Measurements from ENCODE around the gene CEP131. TPM values are rescaled to one million over a fixed set of nuclear protein-coding genes. Genes with fewer than 3 reads are reported as not detected.
"Not testable (repeated sequence)": the region's sequence is repeated elsewhere in the genome, so short reads cannot be mapped to it uniquely, and the experiment has no call there.

The CEP131 gene
- total RNA-seq, 1 experiment from 2014 or later, result 20.2 TPM

- not testable (repeated sequence) for H3K27me3 ChIP-seq (ENCODE audit: control insufficient read depth, insufficient read depth, low read length); H3K36me3 ChIP-seq (replicated peaks; ENCODE audit: control insufficient read depth, insufficient read depth, low read length); H3K4me3 ChIP-seq (ENCODE audit: insufficient read depth, low read depth, low read length)
- peak; percentile 30 for DNase-seq
These were observed 68.7 kb downstream of the CEP131 start for GRCh38 chr17:81154016-81154415.

DNA sequence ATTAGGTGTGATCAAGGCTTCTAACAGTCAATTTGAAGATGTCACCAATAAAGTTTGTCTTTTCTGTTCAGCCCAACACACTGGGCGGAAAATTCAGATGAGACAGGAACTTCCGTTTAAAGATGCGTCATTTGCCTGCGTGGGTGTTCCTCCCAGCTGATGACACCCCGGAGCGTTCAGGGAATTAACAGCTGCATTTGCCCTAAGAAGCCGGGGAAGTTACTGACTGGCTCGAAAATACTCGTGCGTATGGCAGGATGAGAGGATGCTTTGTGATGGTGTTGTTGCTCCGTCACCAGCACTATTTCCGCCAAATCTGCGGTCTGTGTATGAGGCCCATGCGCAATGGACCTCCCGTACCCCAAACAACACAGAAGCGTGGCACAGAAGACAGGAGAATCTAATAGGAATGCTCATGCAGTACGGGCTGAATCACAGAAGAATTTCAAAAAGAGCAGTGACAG lies 69.4 kb downstream of the CEP131 start:
- Histone ChIP-seq H3K4me3 (ENCODE audit: insufficient read depth, low read depth, low read length) (no peak overlapping the region), H3K36me3 (replicated peaks; ENCODE audit: control insufficient read depth, insufficient read depth, low read length) (no peaks in the 10 kb centered on the region), H3K27me3 (ENCODE audit: control insufficient read depth, insufficient read depth, low read length) (no peaks in the 10 kb centered on the region)
- peak; percentile 43 for DNase-seq

DNA sequence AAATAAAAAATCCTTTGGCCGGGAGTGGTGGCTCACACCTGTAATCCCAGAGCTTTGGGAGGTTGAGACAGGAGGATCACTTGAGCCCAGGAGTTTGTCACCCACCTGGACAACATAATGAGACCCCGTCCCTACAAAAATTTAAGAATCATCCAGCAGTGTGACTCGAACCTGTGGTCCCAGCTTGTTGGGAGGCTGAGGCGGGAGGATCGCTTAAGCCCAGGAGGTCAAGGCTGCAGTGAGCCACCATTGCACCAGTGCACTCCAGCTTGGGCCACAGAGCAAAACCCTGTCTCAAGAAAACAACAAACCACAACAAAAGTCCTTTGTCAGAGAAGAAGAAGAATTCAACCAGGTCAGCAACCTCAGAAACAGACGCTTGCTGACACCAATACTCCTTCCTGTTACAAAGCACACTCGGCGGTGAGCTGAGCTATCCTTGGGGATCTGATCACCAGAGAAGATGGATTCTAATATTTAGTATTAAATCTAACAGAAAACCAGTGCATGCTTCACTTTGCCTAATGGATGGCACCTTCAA lies 70.4 kb downstream of the CEP131 start:
- H3K36me3 ChIP-seq (replicated peaks; ENCODE audit: control insufficient read depth, insufficient read depth, low read length), result no peaks in the 10 kb centered on the region
- peak; percentile 28 for DNase-seq

DNA sequence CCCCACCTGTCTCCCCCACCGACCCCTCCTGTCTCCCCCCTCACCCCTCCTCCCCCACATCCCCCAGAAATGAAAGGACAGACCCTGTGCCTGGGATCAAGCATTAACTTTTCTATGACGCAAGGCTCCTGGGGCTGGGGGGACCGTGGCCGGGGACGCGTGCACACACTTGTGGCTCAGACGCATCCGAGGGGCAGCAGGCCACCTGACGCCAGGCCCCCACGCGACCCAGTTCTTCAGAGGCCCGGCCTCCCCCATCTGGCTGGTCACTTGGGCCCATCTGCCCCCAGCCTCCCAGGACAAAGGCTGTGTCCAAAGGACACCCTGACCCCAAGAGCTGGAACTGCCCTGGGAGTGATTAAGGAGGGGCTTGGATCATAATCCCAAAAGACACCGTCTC lies 71.5 kb downstream of the CEP131 start:
- DNase-seq, result peak; percentile 60
- no peak overlapping the region for H3K4me3 ChIP-seq (ENCODE audit: insufficient read depth, low read depth, low read length)

More for the DNA sequence above, 70.4 kb downstream of the CEP131 start:
- H3K4me3 ChIP-seq (ENCODE audit: insufficient read depth, low read depth, low read length), result no peak overlapping the region
- no peaks in the 10 kb centered on the region for H3K27me3 ChIP-seq (ENCODE audit: control insufficient read depth, insufficient read depth, low read length)

GRCh38 chr17:81150377-81151077 lies 72.2 kb downstream of the CEP131 start:
- Histone ChIP-seq H3K27me3 (ENCODE audit: control insufficient read depth, insufficient read depth, low read length) (no peaks in the 10 kb centered on the region), H3K36me3 (replicated peaks; ENCODE audit: control insufficient read depth, insufficient read depth, low read length) (no peaks in the 10 kb centered on the region), H3K4me3 (ENCODE audit: insufficient read depth, low read depth, low read length) (no peak overlapping the region)
- peak; percentile 62 for DNase-seq

More for the DNA sequence above, 71.5 kb downstream of the CEP131 start:
- Histone ChIP-seq H3K36me3 (replicated peaks; ENCODE audit: control insufficient read depth, insufficient read depth, low read length) (no peaks in the 10 kb centered on the region), H3K27me3 (ENCODE audit: control insufficient read depth, insufficient read depth, low read length) (no peaks in the 10 kb centered on the region)

DNA sequence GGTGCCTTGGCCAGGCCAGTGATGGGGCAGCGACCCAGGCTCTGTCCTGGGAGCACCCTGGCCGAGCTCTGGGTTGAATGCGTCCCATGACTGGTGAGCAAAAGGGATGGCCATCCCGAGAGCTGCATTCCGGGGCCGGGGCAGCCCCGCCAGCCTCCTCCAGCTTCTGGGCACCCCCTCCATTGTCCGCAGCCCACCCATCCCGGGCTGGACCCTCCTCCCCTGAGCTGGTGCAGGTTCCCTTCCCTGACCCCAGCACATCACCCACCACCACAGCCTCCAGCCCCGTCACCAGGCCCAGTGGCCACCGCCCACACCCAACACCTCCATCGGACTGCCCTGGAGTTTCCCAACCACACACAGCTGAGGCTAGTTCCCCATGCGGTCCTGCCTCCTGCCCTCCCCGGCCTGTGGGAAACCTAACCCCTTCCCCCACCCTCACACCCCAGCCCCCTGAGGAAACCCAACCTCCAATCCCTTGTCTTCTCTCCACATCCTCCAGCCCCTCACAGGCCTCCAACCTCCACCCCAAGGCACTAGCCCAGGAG lies 73.7 kb downstream of the CEP131 start:
- no peak for DNase-seq
- no peaks in the 10 kb centered on the region for H3K27me3 ChIP-seq (ENCODE audit: control insufficient read depth, insufficient read depth, low read length)
- H3K36me3 ChIP-seq (replicated peaks; ENCODE audit: control insufficient read depth, insufficient read depth, low read length), result no peaks in the 10 kb centered on the region
- H3K4me3 ChIP-seq (ENCODE audit: insufficient read depth, low read depth, low read length), result no peak overlapping the region

- no peaks in the 10 kb centered on the region for H3K27me3 ChIP-seq (ENCODE audit: control insufficient read depth, insufficient read depth, low read length)
- H3K4me3 ChIP-seq (ENCODE audit: insufficient read depth, low read depth, low read length), result no peak overlapping the region
- H3K36me3 ChIP-seq (replicated peaks; ENCODE audit: control insufficient read depth, insufficient read depth, low read length), result no peaks in the 10 kb centered on the region
- no peak for DNase-seq
These were observed 74.2 kb downstream of the CEP131 start for GRCh38 chr17:81148571-81148970.

DNA sequence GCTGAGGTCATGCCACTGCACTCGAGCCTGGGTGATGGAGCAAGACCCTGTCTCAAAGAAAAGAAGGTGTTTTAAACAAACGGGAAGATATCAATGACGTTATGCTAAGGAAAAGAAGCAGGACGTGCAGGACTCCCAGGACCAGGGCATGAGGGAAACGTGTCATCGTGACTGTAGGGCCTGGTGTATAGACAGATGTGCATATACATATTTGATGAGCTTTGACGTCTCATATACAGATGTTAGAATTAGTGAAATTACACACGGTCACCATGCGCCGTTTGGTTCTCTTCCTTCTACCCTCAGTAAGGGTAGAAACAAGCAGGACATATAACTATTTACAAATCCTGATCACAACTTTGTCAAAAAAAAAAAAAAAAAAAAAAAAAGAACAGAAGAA lies 75.1 kb downstream of the CEP131 start:
- H3K27me3 ChIP-seq (ENCODE audit: control insufficient read depth, insufficient read depth, low read length), result no peaks in the 10 kb centered on the region
- no peak overlapping the region for H3K4me3 ChIP-seq (ENCODE audit: insufficient read depth, low read depth, low read length)
- H3K36me3 ChIP-seq (replicated peaks; ENCODE audit: control insufficient read depth, insufficient read depth, low read length), result no peaks in the 10 kb centered on the region
- DNase-seq, result no peak

- not testable (repeated sequence) for H3K27me3 ChIP-seq (ENCODE audit: control insufficient read depth, insufficient read depth, low read length); DNase-seq; H3K4me3 ChIP-seq (ENCODE audit: insufficient read depth, low read depth, low read length); H3K36me3 ChIP-seq (replicated peaks; ENCODE audit: control insufficient read depth, insufficient read depth, low read length)
These were observed 76.6 kb downstream of the CEP131 start for GRCh38 chr17:81146208-81146607.

- no peak for DNase-seq
- Histone ChIP-seq H3K36me3 (replicated peaks; ENCODE audit: control insufficient read depth, insufficient read depth, low read length) (no peaks in the 10 kb centered on the region), H3K4me3 (ENCODE audit: insufficient read depth, low read depth, low read length) (no peak overlapping the region), H3K27me3 (ENCODE audit: control insufficient read depth, insufficient read depth, low read length) (no peaks in the 10 kb centered on the region)
These were observed 78.4 kb downstream of the CEP131 start for GRCh38 chr17:81144423-81144781.

DNA sequence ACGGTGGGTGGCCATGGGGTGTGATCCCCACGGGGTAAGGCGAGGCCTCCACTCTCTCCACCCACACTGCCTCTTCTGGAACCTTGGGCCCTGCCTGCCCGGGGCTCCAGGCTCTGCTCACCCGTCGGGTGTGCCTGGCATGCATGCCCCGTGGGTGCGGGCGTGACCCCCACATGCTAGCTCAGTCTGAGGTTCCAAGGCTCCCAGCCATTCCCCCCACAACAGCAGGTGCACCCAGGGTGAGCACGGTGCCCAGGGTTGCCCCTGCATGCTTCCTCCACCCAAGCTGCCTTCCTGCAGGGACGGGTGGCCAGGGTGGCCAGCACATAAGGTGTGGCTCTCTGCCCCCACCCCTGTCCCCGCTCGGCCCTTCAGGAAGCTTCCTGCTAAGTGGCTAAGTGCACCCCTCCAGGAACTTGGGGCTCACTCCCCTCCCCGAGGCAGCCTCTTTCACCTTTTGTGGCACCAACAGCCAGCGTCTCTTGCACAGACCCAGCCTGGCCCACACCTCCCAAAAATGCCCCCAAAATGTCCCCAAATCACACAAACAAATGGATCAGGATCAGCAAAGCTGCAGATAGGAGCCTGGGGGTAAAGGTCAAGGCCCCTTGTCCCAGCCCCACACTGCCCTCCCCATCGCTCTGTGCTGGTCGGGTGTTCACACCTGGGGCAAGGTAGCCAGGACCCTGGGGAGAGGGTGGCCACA lies 78.9 kb downstream of the CEP131 start:
- H3K27me3 ChIP-seq (ENCODE audit: control insufficient read depth, insufficient read depth, low read length), result no peaks in the 10 kb centered on the region
- no peak for DNase-seq
- no peak overlapping the region for H3K4me3 ChIP-seq (ENCODE audit: insufficient read depth, low read depth, low read length)
- no peaks in the 10 kb centered on the region for H3K36me3 ChIP-seq (replicated peaks; ENCODE audit: control insufficient read depth, insufficient read depth, low read length)

DNA sequence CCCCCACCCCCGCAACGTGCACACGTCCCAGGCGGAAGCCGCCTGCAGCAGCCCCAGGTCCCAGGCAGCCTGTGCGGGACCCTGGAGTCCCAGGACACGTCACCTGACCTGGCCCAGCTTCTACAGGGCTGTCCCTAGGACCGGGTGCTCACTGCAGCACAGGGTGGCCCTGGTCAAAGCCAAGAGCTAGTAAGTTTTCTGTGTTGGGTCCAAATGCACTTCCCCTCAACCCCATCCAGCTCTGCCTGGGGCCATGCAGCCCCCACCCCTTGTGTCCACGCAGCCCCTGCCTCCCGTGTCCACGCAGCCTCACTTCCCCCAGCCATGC lies 79.6 kb downstream of the CEP131 start:
- Histone ChIP-seq H3K27me3 (ENCODE audit: control insufficient read depth, insufficient read depth, low read length) (no peaks in the 10 kb centered on the region), H3K4me3 (ENCODE audit: insufficient read depth, low read depth, low read length) (no peak overlapping the region), H3K36me3 (replicated peaks; ENCODE audit: control insufficient read depth, insufficient read depth, low read length) (no peaks in the 10 kb centered on the region)
- DNase-seq, result no peak

DNA sequence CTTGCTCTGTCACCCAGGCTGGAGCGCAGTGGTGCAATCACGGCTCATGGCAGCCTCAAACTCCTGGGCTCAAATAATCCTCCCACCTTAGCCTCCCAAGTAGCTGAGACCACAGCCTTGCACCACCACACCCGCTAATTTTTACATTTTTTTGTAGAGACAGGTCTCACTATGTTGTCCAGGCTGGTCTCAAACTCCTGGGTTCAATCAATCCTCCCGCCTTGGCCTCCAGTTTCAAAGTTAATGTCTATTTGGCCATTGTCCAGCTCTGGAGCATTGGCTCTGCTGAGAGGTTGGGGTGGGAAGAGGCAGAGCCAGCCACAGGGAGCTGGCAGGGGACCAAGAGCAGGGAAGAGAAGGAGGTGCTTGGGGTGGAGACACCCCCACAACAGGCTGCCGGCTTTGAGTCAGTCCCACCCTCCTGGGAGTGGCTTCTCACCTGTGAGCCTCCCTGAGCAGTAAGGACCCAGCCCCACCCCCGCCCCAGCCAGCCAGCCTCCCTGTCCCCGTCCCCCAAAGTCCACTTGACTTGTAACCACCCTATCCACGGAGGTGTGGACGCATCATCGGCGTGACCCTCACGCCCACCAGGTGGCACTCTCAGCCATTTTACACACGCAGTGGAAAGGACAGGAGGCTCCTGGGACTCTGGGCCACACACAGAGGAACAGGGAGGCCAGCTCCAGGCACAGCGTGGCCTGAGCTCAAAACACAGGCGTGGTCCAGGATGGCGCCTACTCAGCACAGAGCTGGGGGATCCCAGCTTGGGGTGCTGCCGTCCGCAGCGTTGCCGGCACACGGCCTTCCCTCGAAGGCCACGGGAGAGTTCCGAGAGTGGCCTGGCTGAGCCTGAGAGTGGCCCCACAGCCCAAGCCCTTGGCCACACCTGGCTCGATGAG lies 80.2 kb downstream of the CEP131 start:
- Histone ChIP-seq H3K36me3 (replicated peaks; ENCODE audit: control insufficient read depth, insufficient read depth, low read length) (no peaks in the 10 kb centered on the region), H3K4me3 (ENCODE audit: insufficient read depth, low read depth, low read length) (no peak overlapping the region), H3K27me3 (ENCODE audit: control insufficient read depth, insufficient read depth, low read length) (no peaks in the 10 kb centered on the region)
- DNase-seq, result peak; percentile 91

- Histone ChIP-seq H3K27me3 (ENCODE audit: control insufficient read depth, insufficient read depth, low read length) (no peaks in the 10 kb centered on the region), H3K4me3 (ENCODE audit: insufficient read depth, low read depth, low read length) (no peak overlapping the region), H3K36me3 (replicated peaks; ENCODE audit: control insufficient read depth, insufficient read depth, low read length) (no peaks in the 10 kb centered on the region)
- DNase-seq, result no peak
These were observed 82.1 kb downstream of the CEP131 start for GRCh38 chr17:81140695-81141094.

Measured in H7 (cell line).